Kidney (tissue), 14 donors: Measurements from ENCODE around the gene PHLDB1. TPM values are rescaled to one million over a fixed set of nuclear protein-coding genes. Genes with fewer than 3 reads are reported as not detected.
A peak's percentile ranks its signal among the peaks of the same experiment; 100 is the strongest.

Experiments
- DNase-seq, 5 donors: peaks; one replicate each; pipeline ENCODE4 v3.0.0-alpha.2; 2013 to 2020
- FAIRE-seq: peaks from 2 replicates; lab custom pipeline; 2012; peaks lifted over from hg19 to GRCh38; lab: Jason Lieb, UNC
- H3K27ac ChIP-seq, 2 donors: one replicate each; pipeline ENCODE4 v1.7.0; 2013; ENCODE audit warnings: low read depth in 2 of 2, low read length in 2 of 2, inconsistent platforms in 1 of 2
- H3K27me3 ChIP-seq: one replicate; pipeline ENCODE4 v1.7.1; 2013; ENCODE audit warnings: low read length, inconsistent platforms; ENCODE audit not compliant: control insufficient read depth, insufficient read depth
- H3K36me3 ChIP-seq, 3 donors: one replicate each; pipeline versions ENCODE4 v1.7.0 to v1.7.1; 2013; ENCODE audit warnings: low read length in 3 of 3, control low read depth in 1 of 3, inconsistent platforms in 1 of 3; ENCODE audit not compliant: insufficient read depth in 3 of 3, control insufficient read depth in 2 of 3
- H3K4me1 ChIP-seq, 3 donors: one replicate each; pipeline versions ENCODE4 v1.7.0 to v1.7.1; 2013; ENCODE audit warnings: low read length in 3 of 3, inconsistent platforms in 1 of 3, low read depth in 1 of 3; ENCODE audit not compliant: control insufficient read depth in 2 of 3, insufficient read depth in 2 of 3
- H3K4me3 ChIP-seq, 3 donors: one replicate each; pipeline versions ENCODE4 v1.7.0 to v1.8.1; 2013; ENCODE audit warnings: low read length in 3 of 3, control low read depth in 1 of 3, inconsistent platforms in 1 of 3
- H3K9ac ChIP-seq, 3 donors: one replicate each; pipeline versions ENCODE4 v1.7.0 to v1.7.1; 2013; ENCODE audit warnings: low read length in 3 of 3, control low read depth in 1 of 3, inconsistent platforms in 1 of 3
- H3K9me3 ChIP-seq, 3 donors: one replicate each; pipeline versions ENCODE4 v1.7.0 to v1.7.1; 2013; ENCODE audit warnings: low read length in 3 of 3, control low read depth in 1 of 3, inconsistent platforms in 1 of 3; ENCODE audit not compliant: control insufficient read depth in 2 of 3, insufficient read depth in 1 of 3
- intact Hi-C: fragments of 100-400 bp; cut with DNase I; formaldehyde crosslinking; loops from one replicate; pipeline ENCODE4 v1.11.1; 2022
- polyA plus RNA-seq: library from polyadenylated mRNA; stranded (reverse); fragments of 350-450 nt; fragmentation: Illumina TruSeq; extraction: RNeasy Lipid Tissue Mini Kit (QIAGEN cat#74804); gene quantifications from one replicate; pipeline ENCODE4 v1.2.3, GENCODE V29; 2014; ENCODE audit warnings: low read depth, low replicate concordance; ENCODE audit not compliant: insufficient read depth
- total RNA-seq: library from RNA; stranded (reverse); fragmentation: NEBNext Ultra II Directional; extraction: Animal tissue kit (Norgen Biotek cat#: 25700); gene quantifications from one replicate; pipeline ENCODE4 v1.2.1, GENCODE V29; 2021
- TF ChIP-seq, protein P1 (sequence below): IDR thresholded peaks from 3 replicates; pipeline ENCODE4 v1.5.1; 2012; ENCODE audit warnings: mild to moderate bottlenecking, moderate library complexity, borderline replicate concordance; ENCODE audit not compliant: insufficient read depth; ENCODE audit errors: extremely low read depth
- donor health status: control.
- donor health status: control.
- donor health status: control.
- donor health status: control.
- donor health status: control.
- donor health status: DM: yes; HTN: yes; CAD: no.
- donor health status: Normal renal cell carcinoma (clear cell type).

The PHLDB1 gene
- total and polyA plus RNA-seq, 2 donors from 2014 or later = 39.1 to 118 TPM

DNA sequence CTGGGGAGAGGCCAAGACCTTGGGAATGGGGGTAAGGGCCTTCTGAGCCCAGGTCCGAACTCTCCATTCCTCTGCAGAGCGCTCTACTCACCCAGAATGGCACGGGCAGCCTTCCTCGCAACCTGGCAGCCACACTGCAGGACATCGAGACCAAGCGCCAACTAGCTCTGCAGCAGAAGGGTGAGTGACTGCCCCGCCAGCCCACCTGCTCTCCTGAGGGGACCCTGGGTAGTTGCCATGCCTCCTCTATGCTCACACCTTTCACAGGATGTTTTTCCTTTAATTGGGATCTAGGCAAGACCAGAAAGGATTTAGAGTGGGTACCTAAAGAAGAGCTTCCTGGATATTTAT is 36.6 kb downstream of the PHLDB1 start:
- no peak for FAIRE-seq
- peaks cover 11 to 56% (median 31%) of the 10 kb centered on the region in 3 donors for H3K36me3 ChIP-seq
- no peaks in the 10 kb centered on the region for H3K9me3 ChIP-seq
- intact Hi-C loops = no loop called here
- peak in 1 of 5 donors; percentile 60 for DNase-seq
- H3K27ac ChIP-seq = no peak overlapping the region
- TF ChIP-seq, protein P1, sequence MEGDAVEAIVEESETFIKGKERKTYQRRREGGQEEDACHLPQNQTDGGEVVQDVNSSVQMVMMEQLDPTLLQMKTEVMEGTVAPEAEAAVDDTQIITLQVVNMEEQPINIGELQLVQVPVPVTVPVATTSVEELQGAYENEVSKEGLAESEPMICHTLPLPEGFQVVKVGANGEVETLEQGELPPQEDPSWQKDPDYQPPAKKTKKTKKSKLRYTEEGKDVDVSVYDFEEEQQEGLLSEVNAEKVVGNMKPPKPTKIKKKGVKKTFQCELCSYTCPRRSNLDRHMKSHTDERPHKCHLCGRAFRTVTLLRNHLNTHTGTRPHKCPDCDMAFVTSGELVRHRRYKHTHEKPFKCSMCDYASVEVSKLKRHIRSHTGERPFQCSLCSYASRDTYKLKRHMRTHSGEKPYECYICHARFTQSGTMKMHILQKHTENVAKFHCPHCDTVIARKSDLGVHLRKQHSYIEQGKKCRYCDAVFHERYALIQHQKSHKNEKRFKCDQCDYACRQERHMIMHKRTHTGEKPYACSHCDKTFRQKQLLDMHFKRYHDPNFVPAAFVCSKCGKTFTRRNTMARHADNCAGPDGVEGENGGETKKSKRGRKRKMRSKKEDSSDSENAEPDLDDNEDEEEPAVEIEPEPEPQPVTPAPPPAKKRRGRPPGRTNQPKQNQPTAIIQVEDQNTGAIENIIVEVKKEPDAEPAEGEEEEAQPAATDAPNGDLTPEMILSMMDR = no peak
- H3K27me3 ChIP-seq = no peaks in the 10 kb centered on the region
- peaks cover 0 to 22% (median 14%) of the 10 kb centered on the region in 3 donors for H3K4me1 ChIP-seq
- no peak overlapping the region for H3K4me3 ChIP-seq
- H3K9ac ChIP-seq = no peak overlapping the region

DNA sequence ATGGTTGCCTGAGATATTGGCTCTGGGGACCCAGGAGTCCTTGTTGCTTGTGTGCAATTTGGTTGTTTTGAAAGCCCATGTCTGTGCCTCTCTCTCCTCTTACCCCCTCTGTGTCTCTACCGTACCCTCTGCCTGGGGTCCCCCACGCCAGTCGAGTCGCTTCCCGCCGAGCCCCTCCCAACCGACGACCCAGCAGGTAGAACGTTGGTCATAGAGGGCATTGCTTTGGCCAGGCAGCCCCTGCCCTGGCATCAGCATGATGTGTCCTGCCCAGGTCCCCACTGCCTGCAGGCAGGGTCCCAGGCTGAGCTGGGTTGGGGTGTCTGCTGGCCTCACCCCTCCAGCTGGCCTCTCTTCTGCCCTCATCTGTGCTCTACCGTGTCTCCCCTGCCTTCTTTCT is 37.1 kb downstream of the PHLDB1 start:
- Histone ChIP-seq H3K9ac (no peak overlapping the region), H3K36me3 (peaks cover 11 to 57% (median 31%) of the 10 kb centered on the region in 3 donors), H3K27ac (no peak overlapping the region), H3K9me3 (no peaks in the 10 kb centered on the region), H3K4me3 (no peak overlapping the region), H3K4me1 (peaks cover 0 to 22% (median 14%) of the 10 kb centered on the region in 3 donors), H3K27me3 (no peaks in the 10 kb centered on the region)
- FAIRE-seq (no peak), DNase-seq (peak in 1 of 5 donors; percentile 47)
- intact Hi-C loops = no loop called here
- TF ChIP-seq, protein P1 = no peak

DNA sequence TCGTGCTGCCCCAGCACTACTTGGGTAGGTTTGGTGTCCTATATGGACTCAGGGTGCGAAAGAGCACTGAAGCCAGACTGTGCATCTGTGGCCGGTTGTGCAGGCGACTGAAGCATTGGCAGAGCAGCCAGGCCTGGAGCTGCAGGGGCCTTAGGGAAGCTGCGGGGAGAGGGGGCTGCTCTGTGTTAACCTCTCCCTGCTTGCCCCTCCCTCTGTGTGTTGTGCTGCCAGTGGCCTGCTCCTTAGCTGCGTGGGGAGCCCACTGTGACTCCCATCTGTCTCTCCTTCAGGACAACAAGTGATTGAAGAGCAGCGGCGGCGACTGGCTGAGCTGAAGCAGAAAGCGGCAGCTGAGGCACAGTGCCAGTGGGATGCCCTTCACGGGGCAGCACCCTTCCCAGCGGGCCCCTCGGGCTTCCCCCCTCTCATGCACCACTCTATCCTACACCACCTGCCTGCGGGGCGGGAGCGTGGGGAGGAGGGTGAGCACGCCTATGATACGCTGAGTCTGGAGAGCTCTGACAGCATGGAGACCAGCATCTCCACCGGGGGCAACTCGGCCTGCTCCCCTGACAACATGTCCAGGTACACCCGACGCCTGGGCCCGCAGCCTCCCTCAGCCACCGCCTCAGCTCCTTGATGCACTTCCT is 37.8 kb downstream of the PHLDB1 start:
- Histone ChIP-seq H3K4me1 (peaks cover 0 to 18% (median 14%) of the 10 kb centered on the region in 3 donors), H3K36me3 (peaks cover 11 to 57% (median 34%) of the 10 kb centered on the region in 3 donors), H3K27ac (no peak overlapping the region), H3K9ac (no peak overlapping the region), H3K27me3 (no peaks in the 10 kb centered on the region), H3K9me3 (no peaks in the 10 kb centered on the region), H3K4me3 (no peak overlapping the region)
- DNase-seq (peak in 1 of 5 donors; percentile 65), FAIRE-seq (no peak)
- TF ChIP-seq, protein P1 = no peak
- intact Hi-C loops = no loop called here
